ENCODE measurements around the gene MGAT4B. TPM values are rescaled to one million over a fixed set of nuclear protein-coding genes. Genes with fewer than 3 reads are reported as not detected.

Gene MGAT4B
- total RNA-seq, 1 donor from 2014 or later: 198 TPM

DNA sequence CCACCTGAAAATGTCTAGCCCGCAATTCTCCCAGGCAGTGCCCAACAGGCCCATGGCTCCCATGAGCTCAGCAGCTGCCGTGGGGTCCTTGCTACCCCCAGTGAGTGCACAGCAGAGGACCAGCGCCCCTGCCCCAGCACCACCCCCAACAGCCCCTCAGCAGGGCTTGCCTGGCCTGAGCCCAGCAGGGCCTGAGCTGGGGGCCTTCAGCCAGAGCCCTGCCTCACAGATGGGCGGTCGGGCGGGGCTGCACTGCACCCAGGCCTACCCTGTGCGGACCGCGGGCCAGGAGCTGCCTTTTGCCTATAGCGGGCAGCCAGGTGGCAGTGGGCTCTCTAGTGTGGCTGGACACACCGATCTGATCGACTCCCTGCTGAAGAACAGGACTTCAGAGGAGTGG is 32.2 kb downstream of the MGAT4B start:
- H3K9me3 Mint-ChIP-seq (ENCODE audit: unreplicated experiment): no peaks in the 10 kb centered on the region
- peaks cover 2% of the 10 kb centered on the region for H3K4me1 Mint-ChIP-seq (ENCODE audit: unreplicated experiment)
- no peak overlapping the region for H3K4me3 Mint-ChIP-seq (ENCODE audit: unreplicated experiment)
- TF ChIP-seq, protein P1, sequence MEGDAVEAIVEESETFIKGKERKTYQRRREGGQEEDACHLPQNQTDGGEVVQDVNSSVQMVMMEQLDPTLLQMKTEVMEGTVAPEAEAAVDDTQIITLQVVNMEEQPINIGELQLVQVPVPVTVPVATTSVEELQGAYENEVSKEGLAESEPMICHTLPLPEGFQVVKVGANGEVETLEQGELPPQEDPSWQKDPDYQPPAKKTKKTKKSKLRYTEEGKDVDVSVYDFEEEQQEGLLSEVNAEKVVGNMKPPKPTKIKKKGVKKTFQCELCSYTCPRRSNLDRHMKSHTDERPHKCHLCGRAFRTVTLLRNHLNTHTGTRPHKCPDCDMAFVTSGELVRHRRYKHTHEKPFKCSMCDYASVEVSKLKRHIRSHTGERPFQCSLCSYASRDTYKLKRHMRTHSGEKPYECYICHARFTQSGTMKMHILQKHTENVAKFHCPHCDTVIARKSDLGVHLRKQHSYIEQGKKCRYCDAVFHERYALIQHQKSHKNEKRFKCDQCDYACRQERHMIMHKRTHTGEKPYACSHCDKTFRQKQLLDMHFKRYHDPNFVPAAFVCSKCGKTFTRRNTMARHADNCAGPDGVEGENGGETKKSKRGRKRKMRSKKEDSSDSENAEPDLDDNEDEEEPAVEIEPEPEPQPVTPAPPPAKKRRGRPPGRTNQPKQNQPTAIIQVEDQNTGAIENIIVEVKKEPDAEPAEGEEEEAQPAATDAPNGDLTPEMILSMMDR (IDR thresholded peaks at IDR 0.05): no peak
- peaks cover 60% of the 10 kb centered on the region for H3K36me3 Mint-ChIP-seq (ENCODE audit: unreplicated experiment)
- DNase-seq (ENCODE audit: extremely low spot score, unreplicated experiment): no peak
- H3K27me3 Mint-ChIP-seq (ENCODE audit: unreplicated experiment): no peaks in the 10 kb centered on the region
- no peak overlapping the region for H3K27ac Mint-ChIP-seq (ENCODE audit: unreplicated experiment)

DNA sequence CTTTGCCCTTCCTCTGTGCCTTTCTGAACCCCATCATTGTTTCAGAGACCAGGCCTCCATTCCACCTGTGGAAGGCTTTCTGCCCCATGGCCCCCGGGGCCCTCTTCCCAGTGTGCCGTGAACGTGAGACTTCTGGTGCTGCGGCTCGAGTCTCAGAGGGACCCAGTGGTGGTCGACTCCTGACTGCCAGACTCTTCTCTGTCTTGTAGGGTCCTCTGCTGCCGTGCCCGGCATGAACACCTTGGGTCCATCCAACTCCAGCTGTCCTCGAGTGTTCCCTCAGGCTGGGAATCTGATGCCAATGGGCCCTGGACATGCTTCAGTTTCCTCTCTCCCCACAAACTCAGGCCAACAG is 33.0 kb downstream of the MGAT4B start:
- Mint-ChIP-seq H3K36me3 (ENCODE audit: unreplicated experiment) (peaks cover 59% of the 10 kb centered on the region), H3K4me3 (ENCODE audit: unreplicated experiment) (no peak overlapping the region), H3K27ac (ENCODE audit: unreplicated experiment) (no peak overlapping the region), H3K9me3 (ENCODE audit: unreplicated experiment) (no peaks in the 10 kb centered on the region), H3K4me1 (ENCODE audit: unreplicated experiment) (peaks cover 2% of the 10 kb centered on the region), H3K27me3 (ENCODE audit: unreplicated experiment) (no peaks in the 10 kb centered on the region)
- no peak for DNase-seq (ENCODE audit: extremely low spot score, unreplicated experiment)
- TF ChIP-seq, protein P1 (IDR thresholded peaks at IDR 0.05): no peak

DNA sequence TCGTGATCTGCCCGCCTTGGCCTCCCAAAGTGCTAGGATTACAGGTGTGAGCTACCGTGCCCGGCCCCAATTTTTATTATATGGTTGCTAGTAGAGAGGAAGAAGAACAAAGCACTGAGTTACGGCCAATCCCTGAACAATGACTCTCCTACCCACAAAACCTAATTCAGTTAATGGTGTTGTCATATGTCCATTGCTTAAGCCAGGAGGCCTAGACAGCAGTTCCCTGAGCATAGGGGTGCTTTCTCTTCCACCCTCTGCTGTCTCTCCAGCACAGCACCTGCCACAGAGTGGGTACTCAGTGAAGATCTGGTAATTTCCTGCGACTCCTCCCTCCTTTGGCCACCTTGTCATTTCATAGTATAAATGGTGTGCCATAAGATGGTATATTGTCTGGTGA is 34.3 kb downstream of the MGAT4B start:
- Mint-ChIP-seq H3K4me3 (ENCODE audit: unreplicated experiment) (no peak overlapping the region), H3K27me3 (ENCODE audit: unreplicated experiment) (no peaks in the 10 kb centered on the region), H3K27ac (ENCODE audit: unreplicated experiment) (no peak overlapping the region), H3K4me1 (ENCODE audit: unreplicated experiment) (peaks cover 7% of the 10 kb centered on the region), H3K36me3 (ENCODE audit: unreplicated experiment) (peaks cover 48% of the 10 kb centered on the region), H3K9me3 (ENCODE audit: unreplicated experiment) (no peaks in the 10 kb centered on the region)
- DNase-seq (ENCODE audit: extremely low spot score, unreplicated experiment): no peak
- TF ChIP-seq, protein P1 (IDR thresholded peaks at IDR 0.05): no peak

DNA sequence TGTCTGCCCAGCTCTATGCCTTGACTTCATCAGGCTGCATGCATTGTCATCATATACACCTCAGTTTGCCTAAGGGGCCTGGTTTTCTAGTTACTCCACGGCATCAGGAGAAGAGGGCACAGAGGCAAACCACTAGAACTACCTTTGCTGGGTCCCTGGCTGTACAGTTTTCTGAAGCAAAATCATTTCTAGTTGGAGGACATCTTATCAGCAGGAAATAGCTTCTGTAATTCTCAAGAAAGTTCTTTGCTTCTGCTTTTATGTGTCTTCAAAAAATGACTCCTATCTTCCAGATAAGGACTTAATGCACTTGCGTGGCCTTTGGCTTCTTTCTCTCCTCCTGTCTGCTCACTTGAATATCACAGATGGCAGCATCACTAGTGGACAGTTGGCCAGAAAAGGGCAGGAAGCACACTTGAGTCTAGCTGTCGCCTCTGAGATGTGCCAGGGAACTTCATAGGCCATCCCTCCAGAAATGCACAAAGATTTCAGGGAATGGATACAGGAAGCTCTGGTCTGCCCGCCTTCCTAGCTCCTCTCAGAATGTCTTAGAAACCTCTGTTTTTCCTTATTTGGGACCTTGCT is 35.3 kb downstream of the MGAT4B start:
- Mint-ChIP-seq H3K36me3 (ENCODE audit: unreplicated experiment) (peaks cover 45% of the 10 kb centered on the region), H3K9me3 (ENCODE audit: unreplicated experiment) (no peaks in the 10 kb centered on the region), H3K4me1 (ENCODE audit: unreplicated experiment) (peaks cover 16% of the 10 kb centered on the region), H3K27me3 (ENCODE audit: unreplicated experiment) (no peaks in the 10 kb centered on the region), H3K4me3 (ENCODE audit: unreplicated experiment) (no peak overlapping the region), H3K27ac (ENCODE audit: unreplicated experiment) (no peak overlapping the region)
- no peak for DNase-seq (ENCODE audit: extremely low spot score, unreplicated experiment)
- TF ChIP-seq, protein P1 (IDR thresholded peaks at IDR 0.05): no peak

DNA sequence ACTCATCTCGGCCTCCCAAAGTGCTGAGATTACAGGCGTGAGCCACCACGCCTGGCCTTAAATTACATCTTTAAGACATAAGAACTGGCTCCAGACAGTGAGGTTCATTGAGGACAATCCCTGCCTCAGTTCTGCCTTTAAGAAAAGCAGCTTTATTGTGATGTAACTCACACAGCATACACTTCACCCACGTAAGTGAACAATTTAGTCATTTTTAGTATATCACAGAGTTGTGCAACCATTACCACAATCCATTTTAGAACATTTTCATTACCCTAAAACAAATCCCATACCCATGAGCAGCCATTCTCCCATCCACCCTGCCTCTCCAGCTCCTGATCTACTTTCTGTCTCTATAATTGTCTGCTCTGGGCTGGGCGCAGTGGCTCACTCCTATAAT is 36.9 kb downstream of the MGAT4B start:
- no peaks in the 10 kb centered on the region for H3K9me3 Mint-ChIP-seq (ENCODE audit: unreplicated experiment)
- TF ChIP-seq, protein P1 (IDR thresholded peaks at IDR 0.05): no peak
- no peak for DNase-seq (ENCODE audit: extremely low spot score, unreplicated experiment)
- H3K4me1 Mint-ChIP-seq (ENCODE audit: unreplicated experiment): peaks cover 32% of the 10 kb centered on the region
- H3K4me3 Mint-ChIP-seq (ENCODE audit: unreplicated experiment): no peak overlapping the region
- no peaks in the 10 kb centered on the region for H3K27me3 Mint-ChIP-seq (ENCODE audit: unreplicated experiment)
- H3K36me3 Mint-ChIP-seq (ENCODE audit: unreplicated experiment): peaks cover 41% of the 10 kb centered on the region
- H3K27ac Mint-ChIP-seq (ENCODE audit: unreplicated experiment): no peak overlapping the region

Measured in osteocyte (in vitro differentiated cells).